ENCODE results near the gene FOLR1.

Gene FOLR1

GRCh38 chr11:72222907-72223614 lies 31.1 kb downstream of the FOLR1 start:
- in situ Hi-C loops (cut with HindIII; ENCODE audit: low sequenced_read_pairs): no loop called here

GRCh38 chr11:72223615-72224563 lies 31.9 kb downstream of the FOLR1 start:
- in situ Hi-C loops (cut with HindIII; ENCODE audit: low sequenced_read_pairs): no loop called here

- in situ Hi-C loops (cut with HindIII; ENCODE audit: low sequenced_read_pairs): no loop called here
Observed at GRCh38 chr11:72224564-72225410, 32.8 kb downstream of the FOLR1 start, which contains the start of gene INPPL1. Gene INPPL1, plus strand, starts transcription at chr11:72224767. Its CDS starts 218 bp downstream, at chr11:72224985.

- in situ Hi-C loops (cut with HindIII; ENCODE audit: low sequenced_read_pairs): no loop called here
Observed at GRCh38 chr11:72225411-72225951, 33.5 kb downstream of the FOLR1 start.

GRCh38 chr11:72226701-72227100 lies 34.8 kb downstream of the FOLR1 start:
- in situ Hi-C loops (cut with HindIII; ENCODE audit: low sequenced_read_pairs): no loop called here

- in situ Hi-C loops (cut with HindIII; ENCODE audit: low sequenced_read_pairs): no loop called here
Observed at GRCh38 chr11:72227316-72228228, 35.6 kb downstream of the FOLR1 start.

GRCh38 chr11:72228229-72228843 lies 36.4 kb downstream of the FOLR1 start:
- in situ Hi-C loops (cut with HindIII; ENCODE audit: low sequenced_read_pairs): no loop called here

GRCh38 chr11:72228844-72229231 lies 36.9 kb downstream of the FOLR1 start:
- in situ Hi-C loops (cut with HindIII; ENCODE audit: low sequenced_read_pairs): no loop called here

GRCh38 chr11:72229336-72229924 lies 37.5 kb downstream of the FOLR1 start:
- in situ Hi-C loops (cut with HindIII; ENCODE audit: low sequenced_read_pairs): no loop called here

- in situ Hi-C loops (cut with HindIII; ENCODE audit: low sequenced_read_pairs): no loop called here
Observed at GRCh38 chr11:72229925-72230763, 38.2 kb downstream of the FOLR1 start.

GRCh38 chr11:72230764-72231365 lies 38.9 kb downstream of the FOLR1 start:
- in situ Hi-C loops (cut with HindIII; ENCODE audit: low sequenced_read_pairs): no loop called here

- in situ Hi-C loops (cut with HindIII; ENCODE audit: low sequenced_read_pairs): no loop called here
Observed at GRCh38 chr11:72231396-72232259, 39.7 kb downstream of the FOLR1 start.

GRCh38 chr11:72232260-72233055 lies 40.5 kb downstream of the FOLR1 start:
- in situ Hi-C loops (cut with HindIII; ENCODE audit: low sequenced_read_pairs): no loop called here

- in situ Hi-C loops (cut with HindIII; ENCODE audit: low sequenced_read_pairs): no loop called here
Observed at GRCh38 chr11:72233056-72233772, 41.3 kb downstream of the FOLR1 start.

Measured in DLD1 (cell line).